ENCODE results near the gene FOXE1. TPM values are rescaled to one million over a fixed set of nuclear protein-coding genes. Genes with fewer than 3 reads are reported as not detected.

The FOXE1 gene
- total and polyA plus RNA-seq, 10 of the 15 experiments (the other 5 are each of a cell fraction or from before 2014, with no cell fraction given), result not detected

DNA sequence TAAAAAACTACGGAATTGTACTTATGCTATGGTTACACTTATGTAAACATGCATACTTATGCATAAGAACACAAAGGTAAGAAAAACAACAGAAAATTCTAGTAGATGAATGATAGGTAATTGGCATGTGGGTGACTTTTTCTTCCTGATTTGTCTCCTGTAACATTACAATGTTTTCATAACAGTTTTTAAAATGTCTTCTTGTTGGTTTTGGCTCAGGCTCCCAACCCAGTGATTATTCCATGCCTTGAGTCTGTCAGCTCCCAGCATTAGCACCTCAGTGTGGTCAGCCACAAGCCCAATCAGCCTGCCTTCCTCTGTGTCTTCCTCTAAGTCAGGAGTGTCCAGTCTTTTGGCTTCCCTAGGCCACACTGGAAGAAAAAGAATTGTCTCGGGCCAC, 7.9 kb upstream of the FOXE1 start (continued):
- TF ChIP-seq CBX5 (IDR thresholded peaks at IDR 0.05; ENCODE audit: low read depth) (no peak), ZZZ3 (IDR thresholded peaks at IDR 0.05; ENCODE audit: control insufficient read depth, insufficient read length, low read depth) (no peak)
- TF ChIP-seq, protein P1, sequence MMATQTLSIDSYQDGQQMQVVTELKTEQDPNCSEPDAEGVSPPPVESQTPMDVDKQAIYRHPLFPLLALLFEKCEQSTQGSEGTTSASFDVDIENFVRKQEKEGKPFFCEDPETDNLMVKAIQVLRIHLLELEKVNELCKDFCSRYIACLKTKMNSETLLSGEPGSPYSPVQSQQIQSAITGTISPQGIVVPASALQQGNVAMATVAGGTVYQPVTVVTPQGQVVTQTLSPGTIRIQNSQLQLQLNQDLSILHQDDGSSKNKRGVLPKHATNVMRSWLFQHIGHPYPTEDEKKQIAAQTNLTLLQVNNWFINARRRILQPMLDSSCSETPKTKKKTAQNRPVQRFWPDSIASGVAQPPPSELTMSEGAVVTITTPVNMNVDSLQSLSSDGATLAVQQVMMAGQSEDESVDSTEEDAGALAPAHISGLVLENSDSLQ (IDR thresholded peaks at IDR 0.05), result no peak
- TF ChIP-seq, protein P2, sequence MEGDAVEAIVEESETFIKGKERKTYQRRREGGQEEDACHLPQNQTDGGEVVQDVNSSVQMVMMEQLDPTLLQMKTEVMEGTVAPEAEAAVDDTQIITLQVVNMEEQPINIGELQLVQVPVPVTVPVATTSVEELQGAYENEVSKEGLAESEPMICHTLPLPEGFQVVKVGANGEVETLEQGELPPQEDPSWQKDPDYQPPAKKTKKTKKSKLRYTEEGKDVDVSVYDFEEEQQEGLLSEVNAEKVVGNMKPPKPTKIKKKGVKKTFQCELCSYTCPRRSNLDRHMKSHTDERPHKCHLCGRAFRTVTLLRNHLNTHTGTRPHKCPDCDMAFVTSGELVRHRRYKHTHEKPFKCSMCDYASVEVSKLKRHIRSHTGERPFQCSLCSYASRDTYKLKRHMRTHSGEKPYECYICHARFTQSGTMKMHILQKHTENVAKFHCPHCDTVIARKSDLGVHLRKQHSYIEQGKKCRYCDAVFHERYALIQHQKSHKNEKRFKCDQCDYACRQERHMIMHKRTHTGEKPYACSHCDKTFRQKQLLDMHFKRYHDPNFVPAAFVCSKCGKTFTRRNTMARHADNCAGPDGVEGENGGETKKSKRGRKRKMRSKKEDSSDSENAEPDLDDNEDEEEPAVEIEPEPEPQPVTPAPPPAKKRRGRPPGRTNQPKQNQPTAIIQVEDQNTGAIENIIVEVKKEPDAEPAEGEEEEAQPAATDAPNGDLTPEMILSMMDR (IDR thresholded peaks at IDR 0.05 in 2 of 3, conservative IDR thresholded peaks at IDR 0.05 in 1 of 3; ENCODE audit: control insufficient read depth in 2 of 3, extremely low read depth in 1 of 3, insufficient read depth in 1 of 3, low read depth in 3 of 3, low read length in 3 of 3), result no peak

DNA sequence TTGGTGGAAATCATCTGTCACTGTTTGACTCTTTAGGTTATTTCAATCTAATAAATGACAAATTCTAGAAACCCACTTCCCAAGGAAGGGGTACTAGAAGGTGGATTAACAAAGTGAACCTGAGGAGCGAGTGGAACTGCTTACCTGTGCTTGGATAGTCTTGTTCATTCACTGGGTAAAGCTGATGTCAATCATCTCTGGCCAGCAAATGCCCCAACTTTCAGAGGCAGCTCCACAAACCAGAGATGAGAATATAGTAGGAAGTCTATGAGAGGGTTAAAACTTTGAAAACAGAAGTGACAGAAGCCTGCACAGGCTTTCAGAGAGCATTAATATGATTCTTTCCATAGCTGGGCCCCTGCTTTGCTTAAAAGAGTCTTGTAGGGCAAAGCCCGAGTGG, 7.3 kb upstream of the FOXE1 start:
- WGBS (ENCODE audit: insufficient coverage, insufficient replicate concordance, low lambda C conversion rate, missing lambda C conversion rate), result 0% methylated on average over 2 of the region's 2 CpGs
- ChIA-PET CTCF (interaction anchor here (1.2 kb wide), 1 partner anchor 44 kb away, joined by 6 read pairs; no protein-coding TSS in a partner anchor), POLR2A (interaction anchor here (0.5 kb wide), 1 partner anchor 60 kb away, joined by 9 read pairs; no protein-coding TSS in a partner anchor), RAD21 (ENCODE audit: unreplicated experiment) (no interaction called here), SMC1A (ENCODE audit: uncharacterized antibody, unreplicated experiment) (interaction anchor here (1.7 kb wide), 1 partner anchor 21 kb away, joined by 5 read pairs; no protein-coding TSS in a partner anchor)
- ATAC-seq, result no peak
- Histone ChIP-seq H4K20me1 (ENCODE audit: control insufficient read depth, insufficient read depth) (no peaks in the 10 kb centered on the region), H3K27ac (ENCODE audit: control insufficient read depth, insufficient read depth) (no peak overlapping the region), H3K4me2 (ENCODE audit: control insufficient read depth, insufficient read depth) (no peak overlapping the region), H3K79me2 (ENCODE audit: control insufficient read depth, insufficient read depth, low read length) (no peaks in the 10 kb centered on the region), H3K9me3 (replicated peaks; ENCODE audit: control insufficient read depth, insufficient read depth, low read length) (no peaks in the 10 kb centered on the region), H3K36me3 (ENCODE audit: control insufficient read depth in 2 of 2, insufficient read depth in 2 of 2, low read length in 1 of 2) (no peaks in the 10 kb centered on the region), H2AFZ (ENCODE audit: control insufficient read depth, low read depth, low read length) (no peak overlapping the region), H3K9ac (ENCODE audit: control insufficient read depth, insufficient read depth, low read length) (no peak overlapping the region), H3K4me1 (ENCODE audit: control insufficient read depth, insufficient read depth, low read length) (no peaks in the 10 kb centered on the region), H3K4me3 (no peak overlapping the region), H3K27me3 (replicated peaks in 1 of 2; ENCODE audit: control insufficient read depth in 2 of 2, insufficient read depth in 2 of 2, low read length in 1 of 2) (peaks cover 9 to 24% of the 10 kb centered on the region in 2 experiments)
- FAIRE-seq, result no peak
- BruUV-seq (replicated peaks), result no TSS peak
- intact Hi-C loops (cut with micrococcal nuclease; ENCODE audit: unreplicated experiment) (no loop called here), in situ Hi-C loops (cut with MboI) (no loop called here)
- no peak for DNase-seq (ENCODE audit: low read depth, low spot score)
- TF ChIP-seq, protein P3, sequence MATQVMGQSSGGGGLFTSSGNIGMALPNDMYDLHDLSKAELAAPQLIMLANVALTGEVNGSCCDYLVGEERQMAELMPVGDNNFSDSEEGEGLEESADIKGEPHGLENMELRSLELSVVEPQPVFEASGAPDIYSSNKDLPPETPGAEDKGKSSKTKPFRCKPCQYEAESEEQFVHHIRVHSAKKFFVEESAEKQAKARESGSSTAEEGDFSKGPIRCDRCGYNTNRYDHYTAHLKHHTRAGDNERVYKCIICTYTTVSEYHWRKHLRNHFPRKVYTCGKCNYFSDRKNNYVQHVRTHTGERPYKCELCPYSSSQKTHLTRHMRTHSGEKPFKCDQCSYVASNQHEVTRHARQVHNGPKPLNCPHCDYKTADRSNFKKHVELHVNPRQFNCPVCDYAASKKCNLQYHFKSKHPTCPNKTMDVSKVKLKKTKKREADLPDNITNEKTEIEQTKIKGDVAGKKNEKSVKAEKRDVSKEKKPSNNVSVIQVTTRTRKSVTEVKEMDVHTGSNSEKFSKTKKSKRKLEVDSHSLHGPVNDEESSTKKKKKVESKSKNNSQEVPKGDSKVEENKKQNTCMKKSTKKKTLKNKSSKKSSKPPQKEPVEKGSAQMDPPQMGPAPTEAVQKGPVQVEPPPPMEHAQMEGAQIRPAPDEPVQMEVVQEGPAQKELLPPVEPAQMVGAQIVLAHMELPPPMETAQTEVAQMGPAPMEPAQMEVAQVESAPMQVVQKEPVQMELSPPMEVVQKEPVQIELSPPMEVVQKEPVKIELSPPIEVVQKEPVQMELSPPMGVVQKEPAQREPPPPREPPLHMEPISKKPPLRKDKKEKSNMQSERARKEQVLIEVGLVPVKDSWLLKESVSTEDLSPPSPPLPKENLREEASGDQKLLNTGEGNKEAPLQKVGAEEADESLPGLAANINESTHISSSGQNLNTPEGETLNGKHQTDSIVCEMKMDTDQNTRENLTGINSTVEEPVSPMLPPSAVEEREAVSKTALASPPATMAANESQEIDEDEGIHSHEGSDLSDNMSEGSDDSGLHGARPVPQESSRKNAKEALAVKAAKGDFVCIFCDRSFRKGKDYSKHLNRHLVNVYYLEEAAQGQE (IDR thresholded peaks at IDR 0.05; ENCODE audit: low read depth, low read length), result no peak
- TF ChIP-seq, protein P2 (IDR thresholded peaks at IDR 0.05 in 2 of 3, conservative IDR thresholded peaks at IDR 0.05 in 1 of 3; ENCODE audit: control insufficient read depth in 2 of 3, extremely low read depth in 1 of 3, insufficient read depth in 1 of 3, low read depth in 3 of 3, low read length in 3 of 3), result no peak
- TF ChIP-seq, protein P4, sequence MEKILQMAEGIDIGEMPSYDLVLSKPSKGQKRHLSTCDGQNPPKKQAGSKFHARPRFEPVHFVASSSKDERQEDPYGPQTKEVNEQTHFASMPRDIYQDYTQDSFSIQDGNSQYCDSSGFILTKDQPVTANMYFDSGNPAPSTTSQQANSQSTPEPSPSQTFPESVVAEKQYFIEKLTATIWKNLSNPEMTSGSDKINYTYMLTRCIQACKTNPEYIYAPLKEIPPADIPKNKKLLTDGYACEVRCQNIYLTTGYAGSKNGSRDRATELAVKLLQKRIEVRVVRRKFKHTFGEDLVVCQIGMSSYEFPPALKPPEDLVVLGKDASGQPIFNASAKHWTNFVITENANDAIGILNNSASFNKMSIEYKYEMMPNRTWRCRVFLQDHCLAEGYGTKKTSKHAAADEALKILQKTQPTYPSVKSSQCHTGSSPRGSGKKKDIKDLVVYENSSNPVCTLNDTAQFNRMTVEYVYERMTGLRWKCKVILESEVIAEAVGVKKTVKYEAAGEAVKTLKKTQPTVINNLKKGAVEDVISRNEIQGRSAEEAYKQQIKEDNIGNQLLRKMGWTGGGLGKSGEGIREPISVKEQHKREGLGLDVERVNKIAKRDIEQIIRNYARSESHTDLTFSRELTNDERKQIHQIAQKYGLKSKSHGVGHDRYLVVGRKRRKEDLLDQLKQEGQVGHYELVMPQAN (conservative IDR thresholded peaks at IDR 0.05), result no peak
- no peak for TF ChIP-seq ZNF217 (IDR thresholded peaks at IDR 0.05)
- TF ChIP-seq POLR2AphosphoS5 (IDR thresholded peaks at IDR 0.05; ENCODE audit: low read length), result no peak
- no peak for TF ChIP-seq MXI1 (IDR thresholded peaks at IDR 0.05; ENCODE audit: low read depth, low read length)
- TF ChIP-seq CEBPB (IDR thresholded peaks at IDR 0.05; ENCODE audit: borderline replicate concordance in 1 of 2, low read depth in 2 of 2, low read length in 2 of 2), result no peak
